ENCODE data around the gene YBX2. TPM values are rescaled to one million over a fixed set of nuclear protein-coding genes. Genes with fewer than 3 reads are reported as not detected.

YBX2 gene
- total and polyA plus RNA-seq, 4 experiments from 2014 or later: 0.26 to 0.39 TPM; not detected in 2

- Histone ChIP-seq H3K27ac (ENCODE audit: low read depth, low read length) (no peak within 1 kb of the TSS), H3K4me3 (ENCODE audit: low read length in 2 of 2) (peak within 1 kb of the TSS in 1 of 2 donors; percentile 28), H3K4me1 (ENCODE audit: insufficient read depth, low read length) (peaks cover 31% of the 10 kb centered on the region), H3K9me3 (ENCODE audit: control insufficient read depth in 1 of 2, low read length in 2 of 2) (no peaks in the 10 kb centered on the region), H3K27me3 (ENCODE audit: insufficient read depth, low read length) (no peaks in the 10 kb centered on the region), H3K36me3 (ENCODE audit: insufficient read depth, low read length) (peaks cover 3% of the 10 kb centered on the region)
- POLR2A ChIA-PET (ENCODE audit: partially characterized antibody): interaction anchor here (1.0 to 2.2 kb wide), 5 partner anchors 11 to 227 kb away, joined by 3 to 6 read pairs (median 3); partner anchors contain the start of genes ACAP1, CTDNEP1, GABARAP and SLC16A13
- intact Hi-C loops (cut with micrococcal nuclease): no loop called here
- Mint-ChIP-seq H3K27ac (peak within 1 kb of the TSS; percentile 59 to 92 (median 77)), H3K27me3 (peaks cover 7 to 13% of the 10 kb centered on the region in 2 donors), H3K36me3 (peaks cover 6 to 12% of the 10 kb centered on the region in 2 donors), H3K9me3 (no peaks in the 10 kb centered on the region), H3K4me3 (peak within 1 kb of the TSS; percentile 78 to 91 (median 82)), H3K4me1 (peaks cover 14 to 31% (median 23%) of the 10 kb centered on the region in 4 donors)
- no peak for DNase-seq
- CTCF ChIA-PET (ENCODE audit: partially characterized antibody): no interaction called here
Measured at GRCh38 chr17:7262192-7262934, 32.1 kb downstream of the YBX2 start, which contains the start of gene CLDN7. TSS of gene CLDN7 (minus strand) at chr17:7262478. CDS start at chr17:7262043, 435 bp downstream.

GRCh38 chr17:7261379-7262191 is 32.9 kb downstream of the YBX2 start:
- Mint-ChIP-seq H3K4me1 (peaks cover 14 to 31% (median 23%) of the 10 kb centered on the region in 4 donors), H3K27me3 (peaks cover 4 to 10% of the 10 kb centered on the region in 2 donors), H3K9me3 (no peaks in the 10 kb centered on the region), H3K36me3 (peaks cover 9 to 20% of the 10 kb centered on the region in 2 donors), H3K27ac (peak overlapping the region in 5 of 7 donors; percentile 22 to 70 (median 59)), H3K4me3 (peak overlapping the region; percentile 46 to 81 (median 68))
- Histone ChIP-seq H3K9me3 (ENCODE audit: control insufficient read depth in 1 of 2, low read length in 2 of 2) (no peaks in the 10 kb centered on the region), H3K4me3 (ENCODE audit: low read length in 2 of 2) (no peak overlapping the region), H3K27ac (ENCODE audit: low read depth, low read length) (peak overlapping the region; percentile 46), H3K27me3 (ENCODE audit: insufficient read depth, low read length) (no peaks in the 10 kb centered on the region), H3K4me1 (ENCODE audit: insufficient read depth, low read length) (peaks cover 31% of the 10 kb centered on the region), H3K36me3 (ENCODE audit: insufficient read depth, low read length) (peaks cover 3% of the 10 kb centered on the region)
- no peak for DNase-seq
- intact Hi-C loops (cut with micrococcal nuclease): loop anchor here (1.0 kb wide), 1 partner anchor 9 kb away; the partner anchor contains the start of gene ELP5
- POLR2A ChIA-PET (ENCODE audit: partially characterized antibody): interaction anchor here (0.9 to 2.2 kb wide), 6 partner anchors 10 to 226 kb away, joined by 3 to 6 read pairs (median 3); partner anchors contain the start of genes ACAP1, CTDNEP1, GABARAP and SLC16A13
- CTCF ChIA-PET (ENCODE audit: partially characterized antibody): interaction anchor here (0.5 kb wide), 1 partner anchor 455 kb away, joined by 3 read pairs; no protein-coding TSS in a partner anchor

- peak overlapping the region; percentile 46 for H3K27ac ChIP-seq (ENCODE audit: low read depth, low read length)
- Mint-ChIP-seq H3K4me3 (peak overlapping the region; percentile 38 to 78 (median 56)), H3K4me1 (peaks cover 14 to 31% (median 23%) of the 10 kb centered on the region in 4 donors), H3K9me3 (no peaks in the 10 kb centered on the region), H3K27me3 (peaks cover 2 to 10% of the 10 kb centered on the region in 2 donors), H3K36me3 (peaks cover 13 to 26% of the 10 kb centered on the region in 2 donors), H3K27ac (peak overlapping the region in 3 of 7 donors; percentile 12 to 35 (median 13))
- ChIA-PET POLR2A (ENCODE audit: partially characterized antibody) (interaction anchor here (0.9 to 1.5 kb wide), 5 partner anchors 9 to 76 kb away, joined by 3 to 4 read pairs (median 3); partner anchors contain the start of genes ACAP1, CTDNEP1 and GABARAP), CTCF (ENCODE audit: partially characterized antibody) (no interaction called here)
- no peak for DNase-seq
- intact Hi-C loops (cut with micrococcal nuclease): loop anchor here (1.0 kb wide), 1 partner anchor 9 kb away; the partner anchor contains the start of gene ELP5
- peaks cover 31% of the 10 kb centered on the region for H3K4me1 ChIP-seq (ENCODE audit: insufficient read depth, low read length)
- no peaks in the 10 kb centered on the region for H3K27me3 ChIP-seq (ENCODE audit: insufficient read depth, low read length)
- no peak overlapping the region for H3K4me3 ChIP-seq (ENCODE audit: low read length in 2 of 2)
- no peaks in the 10 kb centered on the region for H3K9me3 ChIP-seq (ENCODE audit: control insufficient read depth in 1 of 2, low read length in 2 of 2)
- peaks cover 7% of the 10 kb centered on the region for H3K36me3 ChIP-seq (ENCODE audit: insufficient read depth, low read length)
Measured at GRCh38 chr17:7260651-7261378, 33.6 kb downstream of the YBX2 start.

- Histone ChIP-seq H3K4me3 (ENCODE audit: low read length in 2 of 2) (no peak overlapping the region), H3K27ac (ENCODE audit: low read depth, low read length) (no peak overlapping the region), H3K27me3 (ENCODE audit: insufficient read depth, low read length) (no peaks in the 10 kb centered on the region), H3K36me3 (ENCODE audit: insufficient read depth, low read length) (peaks cover 7% of the 10 kb centered on the region), H3K9me3 (ENCODE audit: control insufficient read depth in 1 of 2, low read length in 2 of 2) (no peaks in the 10 kb centered on the region), H3K4me1 (ENCODE audit: insufficient read depth, low read length) (peaks cover 31% of the 10 kb centered on the region)
- peak overlapping the region in 7 of 8 donors; percentile 49 to 78 (median 57) for H3K4me3 Mint-ChIP-seq
- intact Hi-C loops (cut with micrococcal nuclease): no loop called here
- CTCF ChIA-PET (ENCODE audit: partially characterized antibody): no interaction called here
- no peak for DNase-seq
- no peaks in the 10 kb centered on the region for H3K9me3 Mint-ChIP-seq
- peaks cover 13 to 29% of the 10 kb centered on the region in 2 donors for H3K36me3 Mint-ChIP-seq
- H3K27me3 Mint-ChIP-seq: peaks cover 2 to 10% of the 10 kb centered on the region in 2 donors
- H3K4me1 Mint-ChIP-seq: peaks cover 14 to 31% (median 23%) of the 10 kb centered on the region in 4 donors
- POLR2A ChIA-PET (ENCODE audit: partially characterized antibody): interaction anchor here (0.6 to 1.5 kb wide), 2 partner anchors 16 to 19 kb away, joined by 3 to 4 read pairs; no protein-coding TSS in a partner anchor
- H3K27ac Mint-ChIP-seq: peak overlapping the region in 4 of 7 donors; percentile 22 to 60 (median 38)
Measured at GRCh38 chr17:7260151-7260550, 34.3 kb downstream of the YBX2 start.

- H3K4me1 Mint-ChIP-seq: peaks cover 14 to 35% (median 23%) of the 10 kb centered on the region in 4 donors
- POLR2A ChIA-PET (ENCODE audit: partially characterized antibody): interaction anchor here (0.6 to 1.5 kb wide), 3 partner anchors 15 to 23 kb away, joined by 3 to 4 read pairs (median 3); no protein-coding TSS in a partner anchor
- peak overlapping the region in 1 of 7 donors; percentile 27 for H3K27ac Mint-ChIP-seq
- CTCF ChIA-PET (ENCODE audit: partially characterized antibody): interaction anchor here (1.1 kb wide), 1 partner anchor 37 kb away, joined by 3 read pairs; no protein-coding TSS in a partner anchor
- Histone ChIP-seq H3K27me3 (ENCODE audit: insufficient read depth, low read length) (no peaks in the 10 kb centered on the region), H3K9me3 (ENCODE audit: control insufficient read depth in 1 of 2, low read length in 2 of 2) (no peaks in the 10 kb centered on the region), H3K4me1 (ENCODE audit: insufficient read depth, low read length) (peaks cover 31% of the 10 kb centered on the region), H3K36me3 (ENCODE audit: insufficient read depth, low read length) (peaks cover 7% of the 10 kb centered on the region), H3K4me3 (ENCODE audit: low read length in 2 of 2) (no peak overlapping the region), H3K27ac (ENCODE audit: low read depth, low read length) (no peak overlapping the region)
- peak overlapping the region in 2 of 8 donors; percentile 45 to 57 for H3K4me3 Mint-ChIP-seq
- no peak for DNase-seq
- intact Hi-C loops (cut with micrococcal nuclease): no loop called here
- H3K27me3 Mint-ChIP-seq: peaks cover 2 to 10% of the 10 kb centered on the region in 2 donors
- H3K9me3 Mint-ChIP-seq: peaks cover 0 to 1% (median 0%) of the 10 kb centered on the region in 8 donors
- peaks cover 17 to 35% of the 10 kb centered on the region in 2 donors for H3K36me3 Mint-ChIP-seq
Measured at GRCh38 chr17:7259555-7259889, 34.9 kb downstream of the YBX2 start.

Measured in CD4-positive, alpha-beta memory T cell (primary cell).